Thyroid gland (tissue), 4 donors: ENCODE data around the gene TRAPPC6A.

Source experiments
- CTCF ChIP-seq, 6 experiments: fragments of 200-600 bp in 3 of 6; fragments of 450-650 bp in 3 of 6; sonication (generic) in 3 of 6; IDR thresholded peaks; one replicate each; pipeline ENCODE4 v1.5.1; 2016 to 2019; ENCODE audit warnings: antibody characterized with exemption in 6 of 6, mild to moderate bottlenecking in 2 of 6, inconsistent platforms in 1 of 6, moderate library complexity in 1 of 6
- POLR2A ChIP-seq, 2 donors: fragments of 450-650 bp; IDR thresholded peaks; one replicate each; pipeline ENCODE4 v1.6.1; 2017; ENCODE audit warnings: antibody characterized with exemption in 2 of 2, mild to moderate bottlenecking in 2 of 2, moderate library complexity in 1 of 2

GRCh38 chr19:45163156-45163555, 14.9 kb downstream of the TRAPPC6A start:
- no peak for TF ChIP-seq CTCF (IDR thresholded peaks at IDR 0.05)
- TF ChIP-seq POLR2A (IDR thresholded peaks at IDR 0.05) = no peak
